WI38 (cell line): ENCODE results near the gene FBXO15.

Source experiments
- H3K4me3 ChIP-seq: 2 replicates; pipeline ENCODE4 v1.5.1; 2011; ENCODE audit warnings: low read depth, mild to moderate bottlenecking, control low read depth, low read length
- TF ChIP-seq, protein P1 (sequence below): IDR thresholded peaks from 2 replicates; pipeline ENCODE4 v1.5.1; 2012; ENCODE audit warnings: low read depth, mild to moderate bottlenecking, control low read depth, low read length

FBXO15 gene

DNA sequence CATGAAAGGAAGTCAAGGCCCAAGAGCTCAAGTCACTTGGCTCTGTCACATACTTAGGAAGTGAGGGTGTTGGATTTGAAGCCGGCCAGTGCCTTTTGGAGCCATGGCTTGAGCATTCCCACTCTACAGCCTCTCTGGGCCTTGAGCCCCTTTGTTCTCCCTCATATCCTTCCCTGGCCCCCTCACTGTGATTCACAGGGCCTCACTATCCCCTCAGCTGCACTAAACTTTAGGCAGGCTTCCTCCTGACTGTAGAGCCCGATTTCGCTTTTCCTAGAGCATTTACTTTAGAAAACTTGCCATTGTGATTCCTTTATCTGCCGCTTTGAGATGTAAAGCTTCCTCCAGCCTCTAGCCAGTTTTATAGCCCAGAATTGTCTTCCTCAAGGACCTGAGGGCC lies 107.6 kb downstream of the FBXO15 start:
- TF ChIP-seq, protein P1, sequence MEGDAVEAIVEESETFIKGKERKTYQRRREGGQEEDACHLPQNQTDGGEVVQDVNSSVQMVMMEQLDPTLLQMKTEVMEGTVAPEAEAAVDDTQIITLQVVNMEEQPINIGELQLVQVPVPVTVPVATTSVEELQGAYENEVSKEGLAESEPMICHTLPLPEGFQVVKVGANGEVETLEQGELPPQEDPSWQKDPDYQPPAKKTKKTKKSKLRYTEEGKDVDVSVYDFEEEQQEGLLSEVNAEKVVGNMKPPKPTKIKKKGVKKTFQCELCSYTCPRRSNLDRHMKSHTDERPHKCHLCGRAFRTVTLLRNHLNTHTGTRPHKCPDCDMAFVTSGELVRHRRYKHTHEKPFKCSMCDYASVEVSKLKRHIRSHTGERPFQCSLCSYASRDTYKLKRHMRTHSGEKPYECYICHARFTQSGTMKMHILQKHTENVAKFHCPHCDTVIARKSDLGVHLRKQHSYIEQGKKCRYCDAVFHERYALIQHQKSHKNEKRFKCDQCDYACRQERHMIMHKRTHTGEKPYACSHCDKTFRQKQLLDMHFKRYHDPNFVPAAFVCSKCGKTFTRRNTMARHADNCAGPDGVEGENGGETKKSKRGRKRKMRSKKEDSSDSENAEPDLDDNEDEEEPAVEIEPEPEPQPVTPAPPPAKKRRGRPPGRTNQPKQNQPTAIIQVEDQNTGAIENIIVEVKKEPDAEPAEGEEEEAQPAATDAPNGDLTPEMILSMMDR = no peak
- no peak overlapping the region for H3K4me3 ChIP-seq

DNA sequence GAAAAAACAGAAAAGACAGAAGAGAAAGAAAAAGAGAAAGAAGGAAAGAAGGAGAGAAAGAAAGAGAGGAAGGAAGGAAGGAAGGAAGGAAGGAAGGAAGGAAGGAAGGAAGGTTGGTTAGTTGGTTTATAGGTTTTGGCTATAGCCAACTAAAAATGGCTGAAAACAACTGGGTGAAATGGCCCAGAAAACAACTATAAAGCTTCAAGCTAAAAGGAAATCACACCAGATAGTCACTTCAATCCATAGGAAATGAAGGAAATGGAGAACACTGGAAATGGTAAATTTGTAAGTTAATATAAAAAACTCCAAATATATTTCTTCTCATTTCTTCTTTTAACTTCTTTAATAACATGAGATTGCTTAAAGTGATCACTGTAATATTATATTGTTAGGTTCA lies 118.5 kb downstream of the FBXO15 start:
- TF ChIP-seq, protein P1 = no peak
- no peak overlapping the region for H3K4me3 ChIP-seq
